H9 (cell line): ENCODE measurements around the gene DOCK7. TPM values are rescaled to one million over a fixed set of nuclear protein-coding genes. Genes with fewer than 3 reads are reported as not detected.

ENCODE experiments used
- DNase-seq: peaks from one replicate; pipeline ENCODE4 v3.0.0-alpha.2; 2017
- H2AFZ ChIP-seq: one replicate; pipeline ENCODE4 v1.6.1; 2013; ENCODE audit warnings: mild to moderate bottlenecking, low read length, control low read depth, moderate library complexity
- H2AK5ac ChIP-seq: 2 replicates; pipeline ENCODE4 v1.6.1; 2013; ENCODE audit warnings: low read length, control low read depth, mixed read lengths; ENCODE audit not compliant: insufficient read length
- H2BK120ac ChIP-seq: one replicate; pipeline ENCODE4 v1.6.1; 2013; ENCODE audit warnings: low read depth, mild to moderate bottlenecking, low read length, control low read depth, inconsistent platforms; ENCODE audit not compliant: poor library complexity, severe bottlenecking
- H2BK12ac ChIP-seq: 2 replicates; pipeline ENCODE4 v1.6.1; 2013; ENCODE audit warnings: low read length, control low read depth, mixed read lengths, low read depth; ENCODE audit not compliant: insufficient read length
- H2BK15ac ChIP-seq: 2 replicates; pipeline ENCODE4 v1.6.1; 2013; ENCODE audit warnings: low read depth, low read length, control low read depth
- H2BK20ac ChIP-seq: one replicate; pipeline ENCODE4 v1.6.1; 2013; ENCODE audit warnings: low read depth, mild to moderate bottlenecking, low read length, control low read depth, inconsistent platforms; ENCODE audit not compliant: poor library complexity, severe bottlenecking
- H2BK5ac ChIP-seq: 2 replicates; pipeline ENCODE4 v1.6.1; 2013; ENCODE audit warnings: low read length, control low read depth, mixed read lengths; ENCODE audit not compliant: insufficient read length
- H3K14ac ChIP-seq: 2 replicates; pipeline ENCODE4 v1.6.1; 2013; ENCODE audit warnings: low read length, control low read depth; ENCODE audit not compliant: insufficient read depth
- H3K18ac ChIP-seq: 2 replicates; pipeline ENCODE4 v1.6.1; 2013; ENCODE audit warnings: low read depth, mild to moderate bottlenecking, mixed read lengths, low read length, control low read depth; ENCODE audit not compliant: insufficient read length
- H3K23ac ChIP-seq: 2 replicates; pipeline ENCODE4 v1.6.1; 2013; ENCODE audit warnings: low read length, control low read depth, mixed read lengths, low read depth; ENCODE audit not compliant: insufficient read length
- H3K23me2 ChIP-seq: 2 replicates; pipeline ENCODE4 v1.6.1; 2013; ENCODE audit warnings: low read depth, mild to moderate bottlenecking, mixed read lengths, low read length, control low read depth; ENCODE audit not compliant: insufficient read length, poor library complexity, severe bottlenecking
- H3K27ac ChIP-seq: 2 replicates; pipeline ENCODE4 v1.5.1; 2013; ENCODE audit warnings: low read length, control low read depth, mixed read lengths, low read depth; ENCODE audit not compliant: insufficient read length
- H3K27me3 ChIP-seq: 2 replicates; pipeline ENCODE4 v1.6.1; 2013; ENCODE audit warnings: low read length, control low read depth, inconsistent platforms; ENCODE audit not compliant: insufficient read depth
- H3K4ac ChIP-seq: 2 replicates; pipeline ENCODE4 v1.6.1; 2013; ENCODE audit warnings: low read depth, mild to moderate bottlenecking, control low read depth, inconsistent platforms, low read length, moderate library complexity
- H3K4me1 ChIP-seq: 2 replicates; pipeline ENCODE4 v1.6.1; 2013; ENCODE audit warnings: low read length, control low read depth, inconsistent platforms; ENCODE audit not compliant: insufficient read depth
- H3K4me2 ChIP-seq: 2 replicates; pipeline ENCODE4 v1.6.1; 2013; ENCODE audit warnings: low read length, control low read depth, mixed read lengths; ENCODE audit not compliant: insufficient read length, insufficient read depth
- H3K56ac ChIP-seq: 2 replicates; pipeline ENCODE4 v1.6.1; 2013; ENCODE audit warnings: low read depth, mild to moderate bottlenecking, mixed read lengths, low read length, control low read depth; ENCODE audit not compliant: insufficient read length
- H3K79me1 ChIP-seq: 2 replicates; pipeline ENCODE4 v1.6.1; 2013; ENCODE audit warnings: low read depth, mild to moderate bottlenecking, moderate library complexity, low read length, control low read depth, inconsistent platforms; ENCODE audit not compliant: insufficient read depth, poor library complexity, severe bottlenecking
- H3K79me2 ChIP-seq: 2 replicates; pipeline ENCODE4 v1.6.1; 2013; ENCODE audit warnings: low read length, control low read depth, inconsistent platforms; ENCODE audit not compliant: insufficient read depth
- H3K9ac ChIP-seq: 2 replicates; pipeline ENCODE4 v1.6.1; 2013; ENCODE audit warnings: low read length, control low read depth, mixed read lengths; ENCODE audit not compliant: insufficient read length; ENCODE audit errors: extremely low read depth
- H3K9me3 ChIP-seq: one replicate; pipeline ENCODE4 v1.6.1; 2013; ENCODE audit warnings: low read depth, low read length, inconsistent platforms; ENCODE audit not compliant: control insufficient read depth
- H3T11ph ChIP-seq: one replicate; pipeline ENCODE4 v1.6.1; 2013; ENCODE audit warnings: mild to moderate bottlenecking, low read length, control low read depth, inconsistent platforms
- H4K20me1 ChIP-seq: one replicate; pipeline ENCODE4 v1.6.1; 2013; ENCODE audit not compliant: control insufficient read depth, insufficient read length, insufficient read depth
- H4K5ac ChIP-seq: 2 replicates; pipeline ENCODE4 v1.6.1; 2013; ENCODE audit warnings: low read depth, mild to moderate bottlenecking, mixed read lengths, low read length, control low read depth; ENCODE audit not compliant: insufficient read length
- H4K8ac ChIP-seq: replicated peaks from 2 replicates; pipeline ENCODE4 v1.6.1; 2013; ENCODE audit warnings: low read length, control low read depth, mixed read lengths, low read depth; ENCODE audit not compliant: insufficient read length
- H4K91ac ChIP-seq: 2 replicates; pipeline ENCODE4 v1.6.1; 2013; ENCODE audit warnings: low read depth, mild to moderate bottlenecking, moderate library complexity, mixed read lengths, low read length, control low read depth; ENCODE audit not compliant: insufficient read length
- H3K27ac Mint-ChIP-seq, 3 experiments: 2 replicates in 2 of 3; 3 replicates in 1 of 3; pipeline ENCODE4 v1.8.0; 2020 to 2021; ENCODE audit warnings: mixed read lengths in 3 of 3, mild to moderate bottlenecking in 1 of 3, moderate library complexity in 1 of 3
- H3K27me3 Mint-ChIP-seq: 2 replicates; pipeline ENCODE4 v1.8.0; 2021; ENCODE audit warnings: low read depth, mild to moderate bottlenecking, moderate library complexity, mixed read lengths
- H3K36me3 Mint-ChIP-seq, 3 experiments: 2 replicates in 2 of 3; 3 replicates in 1 of 3; pipeline ENCODE4 v1.8.0; 2020 to 2021; ENCODE audit warnings: low read depth in 3 of 3, mixed read lengths in 3 of 3; ENCODE audit not compliant: insufficient read depth in 1 of 3
- H3K4me1 Mint-ChIP-seq, 2 experiments: 2 replicates each; pipeline ENCODE4 v1.8.0; 2020; ENCODE audit warnings: mixed read lengths in 2 of 2
- H3K4me3 Mint-ChIP-seq, 2 experiments: 2 replicates in 1 of 2; 3 replicates in 1 of 2; pipeline ENCODE4 v1.8.0; 2020 to 2021; ENCODE audit warnings: mild to moderate bottlenecking in 2 of 2, mixed read lengths in 2 of 2, moderate library complexity in 1 of 2
- H3K9me3 Mint-ChIP-seq, 2 experiments: 2 replicates in 1 of 2; 3 replicates in 1 of 2; pipeline ENCODE4 v1.8.0; 2020; ENCODE audit warnings: mild to moderate bottlenecking in 2 of 2, mixed read lengths in 2 of 2, moderate library complexity in 1 of 2
- WGBS: extraction: QIAGEN DNeasy Blood & Tissue Kit; methylation state at CpG from one replicate; pipeline ENCODE4 v1.1.7; 2013; ENCODE audit warnings: missing lambda C conversion rate, low lambda C conversion rate, mixed read lengths; ENCODE audit not compliant: insufficient read length; ENCODE audit errors: extremely low coverage; 5-methylcytosine and 5-hydroxymethylcytosine counted together
- total RNA-seq: library from RNA; stranded (reverse); gene quantifications from 2 replicates; pipeline ENCODE4 v1.2.1, GENCODE V29; 2021
- TF ChIP-seq, protein P1 (sequence below): fragments of 200-600 bp; sonication (generic); conservative IDR thresholded peaks from 3 replicates; pipeline ENCODE4 v1.8.0; 2021; ENCODE audit warnings: antibody characterized with exemption, mild to moderate bottlenecking

The DOCK7 gene
- total RNA-seq, 1 experiment from 2014 or later: 36.8 TPM

DNA sequence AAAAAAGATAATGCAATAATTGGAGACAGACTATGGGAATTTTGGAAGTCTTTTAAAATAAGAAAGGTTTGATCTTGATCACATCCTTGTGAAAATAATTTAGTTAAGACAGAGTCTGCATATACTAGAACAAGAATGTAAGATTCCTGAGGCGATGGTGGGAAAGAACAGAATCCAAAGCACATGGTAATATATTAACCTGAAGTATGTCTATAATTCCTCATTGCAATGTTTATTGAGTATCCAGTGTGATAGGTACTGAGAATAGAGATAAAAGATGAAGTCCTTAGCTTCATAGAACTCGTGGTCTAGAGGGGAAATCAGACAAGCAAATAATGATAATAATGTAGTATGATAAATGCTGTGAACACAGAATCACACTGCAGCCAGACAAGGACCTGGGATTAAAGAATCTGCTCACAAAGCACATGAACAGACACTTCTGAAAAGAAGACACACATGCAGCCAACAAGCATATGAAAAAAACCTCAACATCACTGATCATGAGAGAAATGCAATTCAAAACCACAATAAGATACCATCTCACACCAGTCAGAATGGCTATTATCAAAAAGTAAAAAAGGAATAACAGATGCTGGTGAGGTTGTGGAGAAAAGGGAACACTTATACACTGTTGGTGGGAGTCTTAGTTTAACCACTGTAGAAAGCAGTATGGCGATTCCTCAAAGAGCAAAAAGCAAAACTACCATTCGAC, 97.8 kb downstream of the DOCK7 start:
- H3K4me1 Mint-ChIP-seq: peaks cover 19% of the 10 kb centered on the region in 2 experiments
- TF ChIP-seq, protein P1, sequence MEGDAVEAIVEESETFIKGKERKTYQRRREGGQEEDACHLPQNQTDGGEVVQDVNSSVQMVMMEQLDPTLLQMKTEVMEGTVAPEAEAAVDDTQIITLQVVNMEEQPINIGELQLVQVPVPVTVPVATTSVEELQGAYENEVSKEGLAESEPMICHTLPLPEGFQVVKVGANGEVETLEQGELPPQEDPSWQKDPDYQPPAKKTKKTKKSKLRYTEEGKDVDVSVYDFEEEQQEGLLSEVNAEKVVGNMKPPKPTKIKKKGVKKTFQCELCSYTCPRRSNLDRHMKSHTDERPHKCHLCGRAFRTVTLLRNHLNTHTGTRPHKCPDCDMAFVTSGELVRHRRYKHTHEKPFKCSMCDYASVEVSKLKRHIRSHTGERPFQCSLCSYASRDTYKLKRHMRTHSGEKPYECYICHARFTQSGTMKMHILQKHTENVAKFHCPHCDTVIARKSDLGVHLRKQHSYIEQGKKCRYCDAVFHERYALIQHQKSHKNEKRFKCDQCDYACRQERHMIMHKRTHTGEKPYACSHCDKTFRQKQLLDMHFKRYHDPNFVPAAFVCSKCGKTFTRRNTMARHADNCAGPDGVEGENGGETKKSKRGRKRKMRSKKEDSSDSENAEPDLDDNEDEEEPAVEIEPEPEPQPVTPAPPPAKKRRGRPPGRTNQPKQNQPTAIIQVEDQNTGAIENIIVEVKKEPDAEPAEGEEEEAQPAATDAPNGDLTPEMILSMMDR: no peak

More for the DNA sequence above, 97.8 kb downstream of the DOCK7 start:
- no CpG with 5 or more reads among the region's 4 CpGs for WGBS
- H3K27me3 ChIP-seq: no peaks in the 10 kb centered on the region
- H3K23ac ChIP-seq: no peak overlapping the region
- no peaks in the 10 kb centered on the region; a peak in 2 of 7 replicates for H3K36me3 Mint-ChIP-seq
- H3K9me3 Mint-ChIP-seq: no peaks in the 10 kb centered on the region; a peak in 1 of 5 replicates
- H3T11ph ChIP-seq: no peak overlapping the region
- H2AFZ ChIP-seq: no peak overlapping the region
- no peaks in the 10 kb centered on the region for H3K23me2 ChIP-seq
- no peaks in the 10 kb centered on the region for H3K9me3 ChIP-seq
- DNase-seq: no peak
- H3K4me2 ChIP-seq: no peak overlapping the region
- no peak overlapping the region for H4K91ac ChIP-seq
- H3K27ac ChIP-seq: no peak overlapping the region
- no peaks in the 10 kb centered on the region for H3K79me1 ChIP-seq
- no peak overlapping the region for H3K4ac ChIP-seq
- no peak overlapping the region for H2BK20ac ChIP-seq
- H3K79me2 ChIP-seq: no peaks in the 10 kb centered on the region
- H2BK12ac ChIP-seq: no peak overlapping the region
- H3K18ac ChIP-seq: no peak overlapping the region
- H3K4me1 ChIP-seq: no peaks in the 10 kb centered on the region
- no peak overlapping the region for H2BK5ac ChIP-seq
- H2AK5ac ChIP-seq: no peak overlapping the region
- no peak overlapping the region for H3K14ac ChIP-seq
- no peak overlapping the region for H2BK120ac ChIP-seq
- H2BK15ac ChIP-seq: no peak overlapping the region
- H4K8ac ChIP-seq: no peak overlapping the region
- no peak overlapping the region for H3K27ac Mint-ChIP-seq
- no peak overlapping the region for H3K9ac ChIP-seq
- no peaks in the 10 kb centered on the region for H3K27me3 Mint-ChIP-seq
- no peak overlapping the region for H3K56ac ChIP-seq
- no peaks in the 10 kb centered on the region for H4K20me1 ChIP-seq
- H3K4me3 Mint-ChIP-seq: no peak overlapping the region
- no peak overlapping the region for H4K5ac ChIP-seq
